ENCODE results near the gene NQO1. TPM values are rescaled to one million over a fixed set of nuclear protein-coding genes. Genes with fewer than 3 reads are reported as not detected.

Gene NQO1
- total and polyA plus RNA-seq, 2 of the 13 experiments (the other 11 are each of a cell fraction or from before 2014, with no cell fraction given) = 464 to 1,060 TPM

DNA sequence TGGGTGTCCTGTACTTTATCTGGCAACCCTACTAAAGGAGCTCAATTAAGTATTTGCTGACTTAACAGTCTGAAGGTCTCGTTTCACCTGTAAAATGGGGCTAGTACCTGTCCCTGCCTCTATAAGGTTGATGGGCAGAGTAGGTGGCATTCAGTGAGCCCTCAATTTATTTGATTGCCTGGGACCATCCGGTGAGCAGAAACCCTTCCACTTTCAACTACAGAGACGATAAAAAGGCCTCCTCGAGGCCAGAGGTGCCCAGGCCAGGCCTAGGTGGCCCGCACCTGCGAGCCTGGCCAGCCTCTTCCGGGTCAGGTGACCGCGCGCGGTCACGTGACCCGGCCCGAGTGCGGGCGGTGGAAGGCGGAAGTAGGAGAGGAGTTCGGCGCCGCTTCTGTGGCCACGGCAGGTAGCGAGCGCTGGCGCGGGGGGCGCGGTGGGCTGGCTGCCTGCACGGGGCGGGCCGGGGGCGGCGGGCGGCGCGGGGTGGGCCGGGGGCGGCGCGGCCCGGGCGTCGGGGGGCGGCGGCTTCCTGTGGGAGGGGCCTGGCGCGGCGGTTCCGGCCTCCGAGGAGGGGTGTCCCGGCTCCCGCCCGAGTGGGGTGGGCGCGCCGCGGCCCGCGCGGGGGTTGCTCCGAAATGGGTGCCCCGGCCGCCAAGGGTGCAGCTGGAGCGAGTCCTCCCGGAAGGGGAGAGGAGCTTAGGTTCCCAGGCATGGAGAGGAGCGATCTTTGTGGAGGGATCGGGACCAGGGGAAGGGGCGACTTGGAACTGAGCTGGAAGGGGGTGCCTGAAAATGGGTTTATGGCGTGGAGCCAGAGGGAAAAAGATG lies 35.8 kb upstream of the NQO1 start, which contains the start of gene WWP2 (continued):
- TF ChIP-seq ZEB1 (IDR thresholded peaks at IDR 0.05; ENCODE audit: insufficient replicate concordance, low read depth) (peak; percentile 99), ETV5 (CRISPR knock-in tag; IDR thresholded peaks at IDR 0.05; ENCODE audit: borderline replicate concordance) (peak; percentile 32; the same call in 1 of the 2 replicates), ZNF792 (CRISPR knock-in tag; IDR thresholded peaks at IDR 0.05) (peak; percentile 36; the same call in 1 of the 2 replicates), TEAD2 (CRISPR knock-in tag; IDR thresholded peaks at IDR 0.05) (no peak; the same call in 1 of the 2 replicates), U2AF1 (optimal IDR thresholded peaks at IDR 0.05; ENCODE audit: low read depth, low read length) (no peak), RARG (CRISPR knock-in tag; IDR thresholded peaks at IDR 0.05; ENCODE audit: low read depth) (no peak), HNRNPH1 (optimal IDR thresholded peaks at IDR 0.05; ENCODE audit: low read depth, low read length) (no peak), MIER2 (CRISPR knock-in tag; IDR thresholded peaks at IDR 0.05) (no peak), ZNF224 (CRISPR knock-in tag; IDR thresholded peaks at IDR 0.05) (no peak), MAF1 (CRISPR knock-in tag; IDR thresholded peaks at IDR 0.05; ENCODE audit: borderline replicate concordance) (peak; percentile 82), ZNF501 (CRISPR knock-in tag; IDR thresholded peaks at IDR 0.05) (peak; percentile 75), ZNF260 (CRISPR knock-in tag; IDR thresholded peaks at IDR 0.05; ENCODE audit: borderline replicate concordance, low read depth) (no peak), ADNP (CRISPR knock-in tag; IDR thresholded peaks at IDR 0.05) (no peak)
- TF ChIP-seq, protein P1, sequence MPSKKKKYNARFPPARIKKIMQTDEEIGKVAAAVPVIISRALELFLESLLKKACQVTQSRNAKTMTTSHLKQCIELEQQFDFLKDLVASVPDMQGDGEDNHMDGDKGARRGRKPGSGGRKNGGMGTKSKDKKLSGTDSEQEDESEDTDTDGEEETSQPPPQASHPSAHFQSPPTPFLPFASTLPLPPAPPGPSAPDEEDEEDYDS (CRISPR knock-in tag; IDR thresholded peaks at IDR 0.05) = peak; percentile 61; the same call in 1 of the 2 replicates
- TF ChIP-seq, protein P2, sequence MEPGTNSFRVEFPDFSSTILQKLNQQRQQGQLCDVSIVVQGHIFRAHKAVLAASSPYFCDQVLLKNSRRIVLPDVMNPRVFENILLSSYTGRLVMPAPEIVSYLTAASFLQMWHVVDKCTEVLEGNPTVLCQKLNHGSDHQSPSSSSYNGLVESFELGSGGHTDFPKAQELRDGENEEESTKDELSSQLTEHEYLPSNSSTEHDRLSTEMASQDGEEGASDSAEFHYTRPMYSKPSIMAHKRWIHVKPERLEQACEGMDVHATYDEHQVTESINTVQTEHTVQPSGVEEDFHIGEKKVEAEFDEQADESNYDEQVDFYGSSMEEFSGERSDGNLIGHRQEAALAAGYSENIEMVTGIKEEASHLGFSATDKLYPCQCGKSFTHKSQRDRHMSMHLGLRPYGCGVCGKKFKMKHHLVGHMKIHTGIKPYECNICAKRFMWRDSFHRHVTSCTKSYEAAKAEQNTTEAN (CRISPR knock-in tag; conservative IDR thresholded peaks at IDR 0.05) = 0 out of 2 replicates have a peak, but pooled peaks have one; percentile 44
- TF ChIP-seq, protein P3, sequence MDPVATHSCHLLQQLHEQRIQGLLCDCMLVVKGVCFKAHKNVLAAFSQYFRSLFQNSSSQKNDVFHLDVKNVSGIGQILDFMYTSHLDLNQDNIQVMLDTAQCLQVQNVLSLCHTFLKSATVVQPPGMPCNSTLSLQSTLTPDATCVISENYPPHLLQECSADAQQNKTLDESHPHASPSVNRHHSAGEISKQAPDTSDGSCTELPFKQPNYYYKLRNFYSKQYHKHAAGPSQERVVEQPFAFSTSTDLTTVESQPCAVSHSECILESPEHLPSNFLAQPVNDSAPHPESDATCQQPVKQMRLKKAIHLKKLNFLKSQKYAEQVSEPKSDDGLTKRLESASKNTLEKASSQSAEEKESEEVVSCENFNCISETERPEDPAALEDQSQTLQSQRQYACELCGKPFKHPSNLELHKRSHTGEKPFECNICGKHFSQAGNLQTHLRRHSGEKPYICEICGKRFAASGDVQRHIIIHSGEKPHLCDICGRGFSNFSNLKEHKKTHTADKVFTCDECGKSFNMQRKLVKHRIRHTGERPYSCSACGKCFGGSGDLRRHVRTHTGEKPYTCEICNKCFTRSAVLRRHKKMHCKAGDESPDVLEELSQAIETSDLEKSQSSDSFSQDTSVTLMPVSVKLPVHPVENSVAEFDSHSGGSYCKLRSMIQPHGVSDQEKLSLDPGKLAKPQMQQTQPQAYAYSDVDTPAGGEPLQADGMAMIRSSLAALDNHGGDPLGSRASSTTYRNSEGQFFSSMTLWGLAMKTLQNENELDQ (CRISPR knock-in tag; IDR thresholded peaks at IDR 0.05; ENCODE audit: borderline replicate concordance) = no peak; the same call in 1 of the 2 replicates
- TF ChIP-seq, protein P4, sequence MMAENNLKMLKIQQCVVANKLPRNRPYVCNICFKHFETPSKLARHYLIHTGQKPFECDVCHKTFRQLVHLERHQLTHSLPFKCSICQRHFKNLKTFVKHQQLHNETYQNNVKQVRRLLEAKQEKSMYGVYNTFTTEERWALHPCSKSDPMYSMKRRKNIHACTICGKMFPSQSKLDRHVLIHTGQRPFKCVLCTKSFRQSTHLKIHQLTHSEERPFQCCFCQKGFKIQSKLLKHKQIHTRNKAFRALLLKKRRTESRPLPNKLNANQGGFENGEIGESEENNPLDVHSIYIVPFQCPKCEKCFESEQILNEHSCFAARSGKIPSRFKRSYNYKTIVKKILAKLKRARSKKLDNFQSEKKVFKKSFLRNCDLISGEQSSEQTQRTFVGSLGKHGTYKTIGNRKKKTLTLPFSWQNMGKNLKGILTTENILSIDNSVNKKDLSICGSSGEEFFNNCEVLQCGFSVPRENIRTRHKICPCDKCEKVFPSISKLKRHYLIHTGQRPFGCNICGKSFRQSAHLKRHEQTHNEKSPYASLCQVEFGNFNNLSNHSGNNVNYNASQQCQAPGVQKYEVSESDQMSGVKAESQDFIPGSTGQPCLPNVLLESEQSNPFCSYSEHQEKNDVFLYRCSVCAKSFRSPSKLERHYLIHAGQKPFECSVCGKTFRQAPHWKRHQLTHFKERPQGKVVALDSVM (CRISPR knock-in tag; IDR thresholded peaks at IDR 0.05) = peak; percentile 79
- TF ChIP-seq, protein P5, sequence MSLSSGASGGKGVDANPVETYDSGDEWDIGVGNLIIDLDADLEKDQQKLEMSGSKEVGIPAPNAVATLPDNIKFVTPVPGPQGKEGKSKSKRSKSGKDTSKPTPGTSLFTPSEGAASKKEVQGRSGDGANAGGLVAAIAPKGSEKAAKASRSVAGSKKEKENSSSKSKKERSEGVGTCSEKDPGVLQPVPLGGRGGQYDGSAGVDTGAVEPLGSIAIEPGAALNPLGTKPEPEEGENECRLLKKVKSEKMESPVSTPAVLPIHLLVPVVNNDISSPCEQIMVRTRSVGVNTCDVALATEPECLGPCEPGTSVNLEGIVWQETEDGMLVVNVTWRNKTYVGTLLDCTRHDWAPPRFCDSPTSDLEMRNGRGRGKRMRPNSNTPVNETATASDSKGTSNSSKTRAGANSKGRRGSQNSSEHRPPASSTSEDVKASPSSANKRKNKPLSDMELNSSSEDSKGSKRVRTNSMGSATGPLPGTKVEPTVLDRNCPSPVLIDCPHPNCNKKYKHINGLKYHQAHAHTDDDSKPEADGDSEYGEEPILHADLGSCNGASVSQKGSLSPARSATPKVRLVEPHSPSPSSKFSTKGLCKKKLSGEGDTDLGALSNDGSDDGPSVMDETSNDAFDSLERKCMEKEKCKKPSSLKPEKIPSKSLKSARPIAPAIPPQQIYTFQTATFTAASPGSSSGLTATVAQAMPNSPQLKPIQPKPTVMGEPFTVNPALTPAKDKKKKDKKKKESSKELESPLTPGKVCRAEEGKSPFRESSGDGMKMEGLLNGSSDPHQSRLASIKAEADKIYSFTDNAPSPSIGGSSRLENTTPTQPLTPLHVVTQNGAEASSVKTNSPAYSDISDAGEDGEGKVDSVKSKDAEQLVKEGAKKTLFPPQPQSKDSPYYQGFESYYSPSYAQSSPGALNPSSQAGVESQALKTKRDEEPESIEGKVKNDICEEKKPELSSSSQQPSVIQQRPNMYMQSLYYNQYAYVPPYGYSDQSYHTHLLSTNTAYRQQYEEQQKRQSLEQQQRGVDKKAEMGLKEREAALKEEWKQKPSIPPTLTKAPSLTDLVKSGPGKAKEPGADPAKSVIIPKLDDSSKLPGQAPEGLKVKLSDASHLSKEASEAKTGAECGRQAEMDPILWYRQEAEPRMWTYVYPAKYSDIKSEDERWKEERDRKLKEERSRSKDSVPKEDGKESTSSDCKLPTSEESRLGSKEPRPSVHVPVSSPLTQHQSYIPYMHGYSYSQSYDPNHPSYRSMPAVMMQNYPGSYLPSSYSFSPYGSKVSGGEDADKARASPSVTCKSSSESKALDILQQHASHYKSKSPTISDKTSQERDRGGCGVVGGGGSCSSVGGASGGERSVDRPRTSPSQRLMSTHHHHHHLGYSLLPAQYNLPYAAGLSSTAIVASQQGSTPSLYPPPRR (CRISPR knock-in tag; IDR thresholded peaks at IDR 0.05; ENCODE audit: borderline replicate concordance) = no peak

All from HepG2 (cell line).